ENCODE results near the gene CNGA1. TPM values are rescaled to one million over a fixed set of nuclear protein-coding genes. Genes with fewer than 3 reads are reported as not detected.
A peak's percentile ranks its signal among the peaks of the same experiment; 100 is the strongest.
"Not testable (repeated sequence)": the region's sequence is repeated elsewhere in the genome, so short reads cannot be mapped to it uniquely, and the experiment has no call there.

The CNGA1 gene
- total and polyA plus RNA-seq, 8 donors = 0.67 to 3.2 (median 1.4) TPM

- Histone ChIP-seq H3K9me3 (no peaks in the 10 kb centered on the region), H3K4me3 (peak overlapping the region in 2 of 4 donors; percentile 21 to 44), H3K4me1 (peaks cover 6 to 13% (median 7%) of the 10 kb centered on the region in 3 donors), H3K36me3 (no peaks in the 10 kb centered on the region), H3K27me3 (no peaks in the 10 kb centered on the region), H3K27ac (peak overlapping the region in 3 of 4 donors; percentile 39 to 53 (median 46))
- FAIRE-seq (no peak), ATAC-seq (peak; percentile 91 to 99 (median 98)), DNase-seq (peak; percentile 30 to 67 (median 52))
- TF ChIP-seq CTCF (IDR thresholded peaks at IDR 0.05) = peak; percentile 37 to 56 (median 49)
- intact Hi-C loops (cut with DNase I) = loop anchor here in 2 of 3 donors (10.0 kb wide), 1 partner anchor 158 kb away; no protein-coding TSS in a partner anchor
- 2 to 3% methylated on average over 15 of the region's 15 CpGs for WGBS, 2 donors
Measured at GRCh38 chr4:47926667-47927258, 89.7 kb downstream of the CNGA1 start.

DNA sequence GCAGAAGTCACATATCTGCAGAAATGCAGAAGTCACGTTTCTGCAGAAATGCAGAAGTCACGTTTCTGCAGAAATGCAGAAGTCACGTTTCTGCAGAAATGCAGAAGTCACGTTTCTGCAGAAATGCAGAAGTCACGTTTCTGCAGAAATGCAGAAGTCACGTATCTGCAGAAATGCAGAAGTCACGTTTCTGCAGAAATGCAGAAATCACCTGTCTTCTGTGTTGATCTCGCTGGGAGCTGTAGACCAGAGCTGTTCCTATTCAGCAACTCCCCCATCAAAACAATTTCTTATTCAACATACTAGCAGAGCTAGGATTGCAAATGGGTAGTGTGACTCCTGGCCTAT is 93.2 kb downstream of the CNGA1 start:
- WGBS, 2 donors = 74 to 87% methylated on average over 8 of the region's 8 CpGs
- FAIRE-seq = not testable (repeated sequence)

DNA sequence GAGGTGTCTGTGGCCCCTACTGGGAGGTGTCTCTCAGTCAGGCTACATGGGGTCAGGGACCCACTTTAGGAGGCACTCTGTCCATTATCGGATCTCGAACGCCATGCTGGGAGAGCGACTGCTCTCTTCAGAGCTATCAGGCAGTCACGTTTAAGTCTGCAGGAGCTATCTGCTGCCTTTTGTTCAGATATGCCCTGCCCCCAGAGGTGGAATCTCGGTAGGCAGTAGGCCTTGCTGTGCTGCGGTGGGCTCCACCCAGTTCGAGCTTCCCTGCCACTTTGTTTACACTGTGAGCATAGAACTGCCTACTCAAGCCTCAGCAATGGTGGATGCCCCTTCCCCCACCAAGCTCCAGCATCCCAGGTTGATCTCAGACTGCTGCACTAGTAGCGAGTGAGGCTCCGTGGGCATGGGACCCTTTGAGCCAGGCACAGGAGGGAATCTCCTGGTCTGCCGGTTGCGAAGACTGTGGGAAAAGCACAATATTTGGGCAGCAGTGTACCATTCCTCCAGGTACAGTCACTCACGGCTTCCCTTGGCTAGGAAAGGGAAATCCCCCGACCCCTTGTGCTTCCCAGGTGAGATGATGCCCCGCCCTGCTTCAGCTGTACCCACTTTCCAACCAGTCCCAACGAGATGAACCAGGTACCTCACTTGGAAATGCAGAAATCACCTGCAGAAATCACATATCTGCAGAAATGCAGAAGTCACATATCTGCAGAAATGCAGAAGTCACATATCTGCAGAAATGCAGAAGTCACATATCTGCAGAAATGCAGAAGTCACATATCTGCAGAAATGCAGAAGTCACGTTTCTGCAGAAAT is 93.8 kb downstream of the CNGA1 start:
- not testable (repeated sequence) for H3K4me3 ChIP-seq, H3K4me1 ChIP-seq, FAIRE-seq, H3K27ac ChIP-seq, ATAC-seq, H3K9me3 ChIP-seq, H3K27me3 ChIP-seq, H3K36me3 ChIP-seq
- peak in 1 of 6 donors; percentile 21 for DNase-seq
- intact Hi-C loops (cut with DNase I) = loop anchor here in 2 of 3 donors (10.0 kb wide), 1 partner anchor 162 kb away; no protein-coding TSS in a partner anchor
- WGBS, 2 donors = 72 to 75% methylated on average over 17 of the region's 17 CpGs

More for the DNA sequence above, 93.2 kb downstream of the CNGA1 start:
- ATAC-seq, DNase-seq, H3K27me3 ChIP-seq, H3K27ac ChIP-seq, H3K9me3 ChIP-seq, H3K4me3 ChIP-seq, H3K4me1 ChIP-seq, H3K36me3 ChIP-seq: not testable (repeated sequence)
- intact Hi-C loops (cut with DNase I) = loop anchor here in 2 of 3 donors (10.0 kb wide), 1 partner anchor 162 kb away; no protein-coding TSS in a partner anchor

- FAIRE-seq; H3K27ac ChIP-seq; H3K36me3 ChIP-seq; H3K27me3 ChIP-seq; H3K9me3 ChIP-seq; intact Hi-C loops (cut with DNase I); H3K4me3 ChIP-seq; ATAC-seq; DNase-seq: not testable (repeated sequence)
- 97 to 100% methylated on average over 1 of the region's 1 CpG for WGBS, 2 donors
- peaks cover 0 to 10% (median 0%) of the 10 kb centered on the region in 3 donors for H3K4me1 ChIP-seq
Measured at GRCh38 chr4:47917163-47917562, 99.3 kb downstream of the CNGA1 start.

- ATAC-seq = no peak
- H3K36me3 ChIP-seq = no peaks in the 10 kb centered on the region
- no peak for DNase-seq
- H3K9me3 ChIP-seq = no peaks in the 10 kb centered on the region
- peaks cover 0 to 22% (median 6%) of the 10 kb centered on the region in 3 donors for H3K4me1 ChIP-seq
- no peaks in the 10 kb centered on the region for H3K27me3 ChIP-seq
- FAIRE-seq = no peak
- intact Hi-C loops (cut with DNase I) = no loop called here
- WGBS, 2 donors = 35 to 48% methylated on average over 3 of the region's 3 CpGs
- H3K4me3 ChIP-seq = peak overlapping the region in 2 of 4 donors; percentile 54 to 84
- H3K27ac ChIP-seq = no peak overlapping the region
- no peak for TF ChIP-seq CTCF (IDR thresholded peaks at IDR 0.05)
Measured at GRCh38 chr4:47915378-47915777, 101.1 kb downstream of the CNGA1 start.

GRCh38 chr4:47914926-47915237 is 101.6 kb downstream of the CNGA1 start:
- peaks cover 0 to 22% (median 6%) of the 10 kb centered on the region in 3 donors for H3K4me1 ChIP-seq
- H3K9me3 ChIP-seq = no peaks in the 10 kb centered on the region
- 0% methylated on average over 6 of the region's 6 CpGs for WGBS, 2 donors
- intact Hi-C loops (cut with DNase I) = no loop called here
- peak overlapping the region in 1 of 4 donors; percentile 21 for H3K27ac ChIP-seq
- TF ChIP-seq CTCF (IDR thresholded peaks at IDR 0.05) = no peak
- H3K4me3 ChIP-seq = peak overlapping the region; percentile 54 to 84 (median 79)
- ATAC-seq (peak in 3 of 4 donors; percentile 6 to 10 (median 8)), DNase-seq (no peak), FAIRE-seq (no peak)
- H3K27me3 ChIP-seq = no peaks in the 10 kb centered on the region
- no peaks in the 10 kb centered on the region for H3K36me3 ChIP-seq

Data from pancreas (tissue), 10 donors.